IMR-90 (cell line): ENCODE data around the gene TRAPPC3. TPM values are rescaled to one million over a fixed set of nuclear protein-coding genes. Genes with fewer than 3 reads are reported as not detected.

Experiments
- BHLHE40 ChIP-seq: fragments of 150-350 bp; IDR thresholded peaks from 2 replicates; pipeline ENCODE4 v1.6.1; 2016; ENCODE audit warnings: mild to moderate bottlenecking, low read depth, low read length
- CEBPB ChIP-seq: IDR thresholded peaks from 2 replicates; pipeline ENCODE4 v1.6.1; 2012; ENCODE audit warnings: low read depth, low read length, improper control_type of control experiment
- FOS ChIP-seq: fragments of 150-350 bp; IDR thresholded peaks from 2 replicates; pipeline ENCODE4 v1.6.1; 2016; ENCODE audit warnings: low read depth, low read length
- NFE2L2 ChIP-seq: fragments of 150-350 bp; IDR thresholded peaks from 2 replicates; pipeline ENCODE4 v1.6.1; 2016; ENCODE audit warnings: low read depth, mild to moderate bottlenecking, low read length
- POLR2A ChIP-seq: IDR thresholded peaks from 2 replicates; pipeline ENCODE4 v1.6.1; 2012; ENCODE audit warnings: mild to moderate bottlenecking, low read depth, low read length
- RAD21 ChIP-seq: IDR thresholded peaks from 2 replicates; pipeline ENCODE4 v1.6.1; 2012; ENCODE audit warnings: low read length, improper control_type of control experiment
- RCOR1 ChIP-seq: IDR thresholded peaks from 2 replicates; pipeline ENCODE4 v1.6.1; 2012; ENCODE audit warnings: mild to moderate bottlenecking, low read length, improper control_type of control experiment; ENCODE audit not compliant: insufficient replicate concordance
- SMC3 ChIP-seq: fragments of 150-350 bp; IDR thresholded peaks from 2 replicates; pipeline ENCODE4 v1.6.1; 2016; ENCODE audit warnings: low read depth, mild to moderate bottlenecking, antibody characterized with exemption, low read length, moderate library complexity
- microRNA-seq, 2 experiments: library from miRNA; stranded (forward) in 1 of 2; unstranded in 1 of 2; fragments of 10-50 nt in 1 of 2; fragments of <30 nt in 1 of 2; gene quantifications in 1 of 2; microRNA quantifications in 1 of 2; one replicate each; pipeline versions ENCODE3 to v1.1.0; 2013 to 2020; ENCODE audit not compliant: insufficient read depth in 1 of 2, insufficient read length in 1 of 2, unreplicated experiment in 1 of 2
- polyA plus RNA-seq, 3 experiments: library from polyadenylated mRNA; depleted of rRNA; stranded (reverse); fragments of >200 nt; gene quantifications; 2 replicates each; pipeline ENCODE4 v1.2.3, GENCODE V29; 2012; ENCODE audit warnings: low replicate concordance in 1 of 3
- small RNA-seq, 5 experiments: library from RNA; depleted of rRNA; stranded (forward); fragments of <200 nt; gene quantifications; one replicate each; pipeline ENCODE3, GENCODE V24; 2012
- total RNA-seq: library from RNA; depleted of rRNA; stranded (reverse); fragments of >200 nt; gene quantifications from 2 replicates; pipeline ENCODE4 v1.2.3, GENCODE V29; 2012; rRNA removed

TRAPPC3 gene
- total and polyA plus RNA-seq, 2 of the 4 experiments (the other 2 are of a cell fraction): 76.0 to 77.8 TPM

DNA sequence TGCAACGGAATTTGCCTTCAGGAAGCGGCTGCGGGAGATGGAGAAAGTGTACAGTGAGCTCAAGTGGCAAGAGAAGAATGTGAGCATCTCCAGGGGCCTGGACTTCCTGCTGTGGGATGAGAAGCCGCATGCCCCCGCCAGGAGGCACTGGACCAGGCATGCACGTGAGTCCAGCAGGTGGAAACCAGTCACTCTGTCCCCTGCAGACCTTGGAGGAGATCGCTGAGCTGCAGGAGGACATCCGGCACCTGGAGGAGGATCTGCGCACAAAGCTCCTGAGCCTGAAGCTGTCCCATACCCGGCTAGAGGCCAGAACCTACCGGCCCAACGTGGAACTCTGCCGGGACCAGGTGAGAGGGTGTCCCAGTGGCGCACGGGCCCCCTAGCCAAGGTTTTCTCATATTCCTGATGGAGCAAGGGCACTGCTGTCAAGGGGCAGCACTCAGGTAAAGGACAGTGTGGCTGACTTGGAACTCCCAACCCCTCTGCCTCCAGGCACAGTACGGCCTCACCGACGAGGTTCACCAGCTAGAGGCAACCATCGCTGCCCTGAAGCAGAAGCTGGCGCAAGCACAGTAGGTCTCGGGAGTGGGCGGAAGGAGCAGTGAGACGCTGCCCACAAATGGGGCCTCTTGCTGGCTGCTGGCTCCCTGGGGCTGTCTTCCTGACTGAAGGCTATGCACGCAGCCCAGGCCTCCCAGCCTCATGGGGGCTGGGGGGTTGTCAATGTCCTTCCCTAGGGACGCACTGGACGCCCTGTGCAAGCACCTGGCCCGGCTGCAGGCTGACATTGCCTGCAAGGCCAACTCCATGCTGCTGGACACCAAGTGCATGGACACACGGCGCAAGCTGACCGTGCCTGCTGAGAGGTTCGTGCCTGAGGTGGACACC is 61.8 kb downstream of the TRAPPC3 start (continued):
- no peak for TF ChIP-seq POLR2A
- TF ChIP-seq NFE2L2: no peak
- TF ChIP-seq CEBPB: no peak
- TF ChIP-seq RCOR1: no peak
- no peak for TF ChIP-seq FOS
- no peak for TF ChIP-seq BHLHE40
- no peak for TF ChIP-seq RAD21
- no peak for TF ChIP-seq SMC3

Small RNA genes within 50 kb of the gene (microRNA-seq; reads per million reads assigned to microRNA genes)
- gene RN7SL131P (ENCODE audit: insufficient read depth, insufficient read length): not detected

Small RNA genes within 50 kb of the gene (small RNA-seq; reads per million reads assigned to genes)
- 0 reads per million in 5 experiments for gene RN7SL131P

Other genes with a start within 250 kb of the TRAPPC3 start
- 18.1 and 25.6 TPM in 2 replicates for gene AGO3, start 218.4 kb downstream of the TRAPPC3 start, total RNA-seq
- gene AGO3, start 218.4 kb downstream of the TRAPPC3 start, polyA plus RNA-seq (2012; rRNA removed): 8.9 and 10.4 TPM in 2 replicates
- 0.18 TPM in 1 of 2 replicates, not detected in the other for gene TEKT2, start 65.4 kb downstream of the TRAPPC3 start, total RNA-seq
- 0.14 TPM in 1 of 2 replicates, not detected in the other for gene TEKT2, start 65.4 kb downstream of the TRAPPC3 start, polyA plus RNA-seq (2012; rRNA removed)
- gene ADPRS, start 60.6 kb downstream of the TRAPPC3 start, total RNA-seq: 27.2 and 31.0 TPM in 2 replicates
- gene ADPRS, start 60.6 kb downstream of the TRAPPC3 start, polyA plus RNA-seq (2012; rRNA removed): 37.1 and 37.2 TPM in 2 replicates
- gene COL8A2, start 24.3 kb downstream of the TRAPPC3 start, total RNA-seq: 0.54 and 0.56 TPM in 2 replicates
- 0.83 and 1.1 TPM in 2 replicates for gene COL8A2, start 24.3 kb downstream of the TRAPPC3 start, polyA plus RNA-seq (2012; rRNA removed)
- 30.8 and 32.3 TPM in 2 replicates for gene MAP7D1, start 6.7 kb upstream of the TRAPPC3 start, total RNA-seq
- 81.9 and 83.2 TPM in 2 replicates for gene MAP7D1, start 6.7 kb upstream of the TRAPPC3 start, polyA plus RNA-seq (2012; rRNA removed)
- 66.5 and 73.9 TPM in 2 replicates for gene THRAP3, start 75.0 kb upstream of the TRAPPC3 start, total RNA-seq
- 48.9 and 60.6 TPM in 2 replicates for gene THRAP3, start 75.0 kb upstream of the TRAPPC3 start, polyA plus RNA-seq (2012; rRNA removed)
- gene SH3D21, start 156.9 kb upstream of the TRAPPC3 start, total RNA-seq: 1.8 and 1.9 TPM in 2 replicates
- gene SH3D21, start 156.9 kb upstream of the TRAPPC3 start, polyA plus RNA-seq (2012; rRNA removed): 11.0 and 11.9 TPM in 2 replicates
- 49.8 and 63.3 TPM in 2 replicates for gene EVA1B, start 174.2 kb upstream of the TRAPPC3 start, total RNA-seq
- 64.6 and 147 TPM in 2 replicates for gene EVA1B, start 174.2 kb upstream of the TRAPPC3 start, polyA plus RNA-seq (2012; rRNA removed)
- 13.9 and 16.0 TPM in 2 replicates for gene STK40, start 236.4 kb upstream of the TRAPPC3 start, total RNA-seq
- gene STK40, start 236.4 kb upstream of the TRAPPC3 start, polyA plus RNA-seq (2012; rRNA removed): 29.9 and 30.6 TPM in 2 replicates
- 10.3 and 11.7 TPM in 2 replicates for gene LSM10, start 248.4 kb upstream of the TRAPPC3 start, total RNA-seq
- gene LSM10, start 248.4 kb upstream of the TRAPPC3 start, polyA plus RNA-seq (2012; rRNA removed): 78.9 and 94.1 TPM in 2 replicates